ENCODE data around the gene STAMBP. TPM values are rescaled to one million over a fixed set of nuclear protein-coding genes. Genes with fewer than 3 reads are reported as not detected.

STAMBP gene
- total and polyA plus RNA-seq, 4 donors: 10.2 to 27.1 (median 15.9) TPM

GRCh38 chr2:73870084-73870483 is 41.3 kb downstream of the STAMBP start:
- TF ChIP-seq CTCF (IDR thresholded peaks at IDR 0.05; ENCODE audit: low read depth, low read length, missing input control) (no peak), FOXA1 (IDR thresholded peaks at IDR 0.05) (no peak), FOXA2 (IDR thresholded peaks at IDR 0.05) (no peak), HNF4G (IDR thresholded peaks at IDR 0.05) (no peak), MAX (IDR thresholded peaks at IDR 0.05) (no peak), JUND (IDR thresholded peaks at IDR 0.05) (no peak), GABPA (IDR thresholded peaks at IDR 0.05 in 1 of 2, conservative IDR thresholded peaks at IDR 0.05 in 1 of 2) (no peak), TAF1 (conservative IDR thresholded peaks at IDR 0.05) (no peak), EGR1 (IDR thresholded peaks at IDR 0.05; ENCODE audit: low read depth in 2 of 2) (no peak), HNF4A (conservative IDR thresholded peaks at IDR 0.05) (no peak), ATF3 (IDR thresholded peaks at IDR 0.05) (no peak), REST (IDR thresholded peaks at IDR 0.05) (no peak), ZBTB33 (IDR thresholded peaks at IDR 0.05) (no peak)
- Histone ChIP-seq H3K27me3 (ENCODE audit: control insufficient read depth in 4 of 4, insufficient read depth in 4 of 4, low read length in 3 of 4) (no peaks in the 10 kb centered on the region), H3K27ac (ENCODE audit: low read depth in 1 of 2, low read length in 2 of 2) (no peak overlapping the region), H3K36me3 (ENCODE audit: control insufficient read depth in 4 of 4, insufficient read depth in 3 of 4, low read depth in 1 of 4, low read length in 3 of 4) (peaks cover 2 to 16% (median 6%) of the 10 kb centered on the region in 4 donors), H3K9me3 (ENCODE audit: control insufficient read depth in 4 of 4, low read length in 3 of 4) (no peaks in the 10 kb centered on the region), H3K4me1 (ENCODE audit: control insufficient read depth in 4 of 4, insufficient read depth in 4 of 4, low read length in 3 of 4) (no peaks in the 10 kb centered on the region), H3K9ac (ENCODE audit: low read depth in 1 of 2, low read length in 2 of 2) (no peak overlapping the region), H3K4me3 (ENCODE audit: low read depth in 1 of 3, low read length in 3 of 3) (no peak overlapping the region)
- 81% methylated on average over 4 of the region's 4 CpGs for WGBS
- no peak for DNase-seq (ENCODE audit: low spot score)

- WGBS: 61% methylated on average over 9 of the region's 9 CpGs
- no peak for DNase-seq (ENCODE audit: low spot score)
Measured at GRCh38 chr2:73877071-73877802, 48.5 kb downstream of the STAMBP start.

More at GRCh38 chr2:73877071-73877802, 48.5 kb downstream of the STAMBP start:
- no peak overlapping the region for H3K9ac ChIP-seq (ENCODE audit: low read depth in 1 of 2, low read length in 2 of 2)
- no peak overlapping the region for H3K27ac ChIP-seq (ENCODE audit: low read depth in 1 of 2, low read length in 2 of 2)
- peaks cover 0 to 2% (median under 1%) of the 10 kb centered on the region in 4 donors for H3K36me3 ChIP-seq (ENCODE audit: control insufficient read depth in 4 of 4, insufficient read depth in 3 of 4, low read depth in 1 of 4, low read length in 3 of 4)
- no peaks in the 10 kb centered on the region for H3K9me3 ChIP-seq (ENCODE audit: control insufficient read depth in 4 of 4, low read length in 3 of 4)
- H3K27me3 ChIP-seq (ENCODE audit: control insufficient read depth in 4 of 4, insufficient read depth in 4 of 4, low read length in 3 of 4): no peaks in the 10 kb centered on the region
- no peaks in the 10 kb centered on the region for H3K4me1 ChIP-seq (ENCODE audit: control insufficient read depth in 4 of 4, insufficient read depth in 4 of 4, low read length in 3 of 4)
- H3K4me3 ChIP-seq (ENCODE audit: low read depth in 1 of 3, low read length in 3 of 3): no peak overlapping the region
- no peak for TF ChIP-seq SP1 (IDR thresholded peaks at IDR 0.05)
- TF ChIP-seq MAX (IDR thresholded peaks at IDR 0.05): no peak
- TF ChIP-seq TAF1 (conservative IDR thresholded peaks at IDR 0.05): no peak
- TF ChIP-seq JUND (IDR thresholded peaks at IDR 0.05): no peak
- TF ChIP-seq YY1 (IDR thresholded peaks at IDR 0.05): no peak
- TF ChIP-seq CTCF (IDR thresholded peaks at IDR 0.05; ENCODE audit: low read depth, low read length, missing input control): no peak
- TF ChIP-seq HNF4A (conservative IDR thresholded peaks at IDR 0.05): no peak
- TF ChIP-seq RXRA (IDR thresholded peaks at IDR 0.05): no peak
- TF ChIP-seq ATF3 (IDR thresholded peaks at IDR 0.05): no peak
